ENCODE measurements around the gene USP20. TPM values are rescaled to one million over a fixed set of nuclear protein-coding genes. Genes with fewer than 3 reads are reported as not detected.

Gene USP20
- total RNA-seq, 1 experiment from 2014 or later = 14.4 TPM

DNA sequence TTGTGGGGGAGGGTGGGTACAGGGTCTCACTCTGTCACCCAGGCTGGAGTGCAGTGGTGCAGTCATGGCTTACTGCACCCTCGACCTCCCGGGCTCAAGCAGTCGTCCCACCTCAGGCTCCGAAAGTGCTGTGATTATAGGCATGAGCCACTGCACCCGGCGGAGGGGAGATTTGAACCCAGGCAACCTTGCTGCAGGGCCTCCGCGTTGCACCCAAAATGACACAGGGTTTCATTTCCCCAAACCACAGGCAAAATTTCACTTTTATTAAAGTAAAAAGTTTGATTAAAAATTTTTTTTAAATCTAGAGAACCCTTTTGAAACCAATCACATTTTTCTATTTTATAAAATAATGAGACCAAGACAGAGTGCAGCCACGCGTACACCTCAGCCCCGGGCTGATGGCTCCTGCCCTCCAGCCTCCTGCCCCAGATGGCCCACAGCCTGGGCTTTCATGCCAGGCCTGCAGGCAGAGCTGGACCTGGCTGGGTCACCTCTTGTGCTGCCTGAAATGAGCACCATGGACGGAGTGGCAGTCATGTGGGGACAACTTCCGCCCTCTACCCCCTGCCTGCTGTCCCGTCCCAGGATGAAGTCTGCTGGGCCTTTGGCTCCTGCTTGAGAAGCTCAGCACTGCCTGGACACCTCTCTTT, 30.5 kb downstream of the USP20 start:
- Histone ChIP-seq H3K36me3 (ENCODE audit: control insufficient read depth, insufficient read depth, low read length) (no peaks in the 10 kb centered on the region), H3K9me3 (ENCODE audit: control insufficient read depth, insufficient read depth, low read depth, low read length) (no peaks in the 10 kb centered on the region), H3K4me1 (ENCODE audit: control insufficient read depth, insufficient read depth, low read length) (no peaks in the 10 kb centered on the region), H3K4me3 (ENCODE audit: low read depth in 2 of 2, low read length in 2 of 2) (no peak overlapping the region), H3K27me3 (ENCODE audit: control insufficient read depth, insufficient read depth, low read length) (no peaks in the 10 kb centered on the region), H3K27ac (ENCODE audit: low read length) (no peak overlapping the region)
- ChIA-PET CTCF (interaction anchor here (0.5 kb wide), 1 partner anchor 98 kb away, joined by 6 read pairs; no protein-coding TSS in a partner anchor), POLR2A (no interaction called here)
- intact Hi-C loops (cut with micrococcal nuclease; ENCODE audit: unreplicated experiment) = no loop called here
- ATAC-seq = no peak
- in situ Hi-C loops (cut with HindIII; ENCODE audit: low pct_unique_long_range_greater_than_20kb, low sequenced_read_pairs) = no loop called here
- TF ChIP-seq TCF7L2 (IDR thresholded peaks at IDR 0.05; ENCODE audit: low read depth, low read length) (no peak), POLR2AphosphoS5 (IDR thresholded peaks at IDR 0.05; ENCODE audit: low read depth, low read length) (no peak), SIN3A (IDR thresholded peaks at IDR 0.05; ENCODE audit: borderline replicate concordance, insufficient read depth, low read depth, low read length) (no peak)
- TF ChIP-seq, protein P1, sequence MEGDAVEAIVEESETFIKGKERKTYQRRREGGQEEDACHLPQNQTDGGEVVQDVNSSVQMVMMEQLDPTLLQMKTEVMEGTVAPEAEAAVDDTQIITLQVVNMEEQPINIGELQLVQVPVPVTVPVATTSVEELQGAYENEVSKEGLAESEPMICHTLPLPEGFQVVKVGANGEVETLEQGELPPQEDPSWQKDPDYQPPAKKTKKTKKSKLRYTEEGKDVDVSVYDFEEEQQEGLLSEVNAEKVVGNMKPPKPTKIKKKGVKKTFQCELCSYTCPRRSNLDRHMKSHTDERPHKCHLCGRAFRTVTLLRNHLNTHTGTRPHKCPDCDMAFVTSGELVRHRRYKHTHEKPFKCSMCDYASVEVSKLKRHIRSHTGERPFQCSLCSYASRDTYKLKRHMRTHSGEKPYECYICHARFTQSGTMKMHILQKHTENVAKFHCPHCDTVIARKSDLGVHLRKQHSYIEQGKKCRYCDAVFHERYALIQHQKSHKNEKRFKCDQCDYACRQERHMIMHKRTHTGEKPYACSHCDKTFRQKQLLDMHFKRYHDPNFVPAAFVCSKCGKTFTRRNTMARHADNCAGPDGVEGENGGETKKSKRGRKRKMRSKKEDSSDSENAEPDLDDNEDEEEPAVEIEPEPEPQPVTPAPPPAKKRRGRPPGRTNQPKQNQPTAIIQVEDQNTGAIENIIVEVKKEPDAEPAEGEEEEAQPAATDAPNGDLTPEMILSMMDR (IDR thresholded peaks at IDR 0.05) = no peak
- TF ChIP-seq, protein P2, sequence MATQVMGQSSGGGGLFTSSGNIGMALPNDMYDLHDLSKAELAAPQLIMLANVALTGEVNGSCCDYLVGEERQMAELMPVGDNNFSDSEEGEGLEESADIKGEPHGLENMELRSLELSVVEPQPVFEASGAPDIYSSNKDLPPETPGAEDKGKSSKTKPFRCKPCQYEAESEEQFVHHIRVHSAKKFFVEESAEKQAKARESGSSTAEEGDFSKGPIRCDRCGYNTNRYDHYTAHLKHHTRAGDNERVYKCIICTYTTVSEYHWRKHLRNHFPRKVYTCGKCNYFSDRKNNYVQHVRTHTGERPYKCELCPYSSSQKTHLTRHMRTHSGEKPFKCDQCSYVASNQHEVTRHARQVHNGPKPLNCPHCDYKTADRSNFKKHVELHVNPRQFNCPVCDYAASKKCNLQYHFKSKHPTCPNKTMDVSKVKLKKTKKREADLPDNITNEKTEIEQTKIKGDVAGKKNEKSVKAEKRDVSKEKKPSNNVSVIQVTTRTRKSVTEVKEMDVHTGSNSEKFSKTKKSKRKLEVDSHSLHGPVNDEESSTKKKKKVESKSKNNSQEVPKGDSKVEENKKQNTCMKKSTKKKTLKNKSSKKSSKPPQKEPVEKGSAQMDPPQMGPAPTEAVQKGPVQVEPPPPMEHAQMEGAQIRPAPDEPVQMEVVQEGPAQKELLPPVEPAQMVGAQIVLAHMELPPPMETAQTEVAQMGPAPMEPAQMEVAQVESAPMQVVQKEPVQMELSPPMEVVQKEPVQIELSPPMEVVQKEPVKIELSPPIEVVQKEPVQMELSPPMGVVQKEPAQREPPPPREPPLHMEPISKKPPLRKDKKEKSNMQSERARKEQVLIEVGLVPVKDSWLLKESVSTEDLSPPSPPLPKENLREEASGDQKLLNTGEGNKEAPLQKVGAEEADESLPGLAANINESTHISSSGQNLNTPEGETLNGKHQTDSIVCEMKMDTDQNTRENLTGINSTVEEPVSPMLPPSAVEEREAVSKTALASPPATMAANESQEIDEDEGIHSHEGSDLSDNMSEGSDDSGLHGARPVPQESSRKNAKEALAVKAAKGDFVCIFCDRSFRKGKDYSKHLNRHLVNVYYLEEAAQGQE (IDR thresholded peaks at IDR 0.05; ENCODE audit: insufficient read depth in 1 of 2, low read depth in 2 of 2, low read length in 1 of 2) = no peak
- DNase-seq (ENCODE audit: low read depth, low spot score) = no peak
- BruUV-seq (replicated peaks) = no TSS peak

DNA sequence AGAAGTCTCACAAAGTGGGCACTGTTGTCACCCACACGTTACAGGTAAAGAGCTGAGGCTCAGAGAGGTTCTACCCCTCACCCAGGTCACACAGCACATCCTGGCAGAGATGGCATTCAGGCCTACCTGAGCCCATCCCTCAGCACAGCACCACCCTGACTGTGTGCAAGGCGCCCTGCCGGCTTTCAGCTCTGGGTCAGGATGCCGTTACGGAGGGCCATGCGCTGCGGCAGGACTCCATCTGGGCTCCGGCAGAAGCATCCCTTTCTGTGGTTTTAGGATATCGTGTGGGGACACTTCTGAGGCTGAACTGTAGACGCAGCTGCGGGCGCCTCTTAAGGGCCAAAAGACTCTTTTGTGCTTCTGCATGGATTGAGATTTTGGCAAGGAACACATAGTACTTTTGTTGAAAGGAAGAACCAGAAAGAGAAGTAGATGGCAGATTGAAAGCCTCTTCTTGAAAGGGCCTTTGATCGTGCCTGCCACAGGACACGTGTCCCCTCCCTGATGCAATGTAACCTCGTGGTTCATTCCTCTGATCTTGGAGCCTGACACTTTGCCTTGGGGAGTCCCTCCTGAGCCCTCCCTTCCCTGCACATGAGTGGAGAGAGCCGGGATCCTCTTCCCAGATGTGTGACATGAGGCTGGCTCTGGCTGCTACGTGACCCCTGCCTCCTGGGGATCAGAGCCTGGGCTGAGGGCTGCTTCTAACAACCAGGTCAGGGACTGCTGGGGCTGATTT, 31.3 kb downstream of the USP20 start:
- ATAC-seq (no peak), DNase-seq (ENCODE audit: low read depth, low spot score) (no peak)
- H3K27me3 ChIP-seq (ENCODE audit: control insufficient read depth, insufficient read depth, low read length) = no peaks in the 10 kb centered on the region
- H3K36me3 ChIP-seq (ENCODE audit: control insufficient read depth, insufficient read depth, low read length) = no peaks in the 10 kb centered on the region
- ChIA-PET POLR2A (no interaction called here), CTCF (no interaction called here)
- intact Hi-C loops (cut with micrococcal nuclease; ENCODE audit: unreplicated experiment) = no loop called here
- no peak for TF ChIP-seq SIN3A (IDR thresholded peaks at IDR 0.05; ENCODE audit: borderline replicate concordance, insufficient read depth, low read depth, low read length)
- TF ChIP-seq, protein P1 (IDR thresholded peaks at IDR 0.05) = no peak
- TF ChIP-seq, protein P2 (IDR thresholded peaks at IDR 0.05; ENCODE audit: insufficient read depth in 1 of 2, low read depth in 2 of 2, low read length in 1 of 2) = no peak
- TF ChIP-seq POLR2AphosphoS5 (IDR thresholded peaks at IDR 0.05; ENCODE audit: low read depth, low read length) = no peak
- TF ChIP-seq TCF7L2 (IDR thresholded peaks at IDR 0.05; ENCODE audit: low read depth, low read length) = no peak
- BruUV-seq (replicated peaks) = no TSS peak
- in situ Hi-C loops (cut with HindIII; ENCODE audit: low pct_unique_long_range_greater_than_20kb, low sequenced_read_pairs) = no loop called here
- no peak overlapping the region for H3K27ac ChIP-seq (ENCODE audit: low read length)
- no peak overlapping the region for H3K4me3 ChIP-seq (ENCODE audit: low read depth in 2 of 2, low read length in 2 of 2)
- H3K9me3 ChIP-seq (ENCODE audit: control insufficient read depth, insufficient read depth, low read depth, low read length) = no peaks in the 10 kb centered on the region
- no peaks in the 10 kb centered on the region for H3K4me1 ChIP-seq (ENCODE audit: control insufficient read depth, insufficient read depth, low read length)
